GM18517 (cell line): ENCODE measurements around the gene TNFAIP2.

ENCODE experiments used
- ATAC-seq: cut with Tn5 transposase; IDR thresholded peaks from one replicate; pipeline ENCODE4 v1.9.1; 2021; ENCODE audit warnings: mild to moderate bottlenecking, moderate library complexity; ENCODE audit not compliant: unreplicated experiment

The TNFAIP2 gene

GRCh38 chr14:103122947-103123633 is at the start of gene TNFAIP2:
Gene TNFAIP2, plus strand, starts transcription at chr14:103123461. Its CDS starts 2,997 bp downstream, at chr14:103126458.
- ATAC-seq, result no peak

GRCh38 chr14:103073876-103074728 is 49.2 kb upstream of the TNFAIP2 start:
- ATAC-seq, result no peak

GRCh38 chr14:103074729-103075367 is 48.4 kb upstream of the TNFAIP2 start:
- no peak for ATAC-seq

- no peak for ATAC-seq
Observed at GRCh38 chr14:103078420-103078749, 44.9 kb upstream of the TNFAIP2 start.

- no peak for ATAC-seq
Observed at GRCh38 chr14:103078860-103079587, 44.2 kb upstream of the TNFAIP2 start.

GRCh38 chr14:103081951-103082350 is 41.3 kb upstream of the TNFAIP2 start:
- no peak for ATAC-seq

GRCh38 chr14:103084021-103084919 is 39.0 kb upstream of the TNFAIP2 start, which contains the start of gene LBHD2:
Gene LBHD2, plus strand, starts transcription at chr14:103084210. Its CDS starts 1,803 bp downstream, at chr14:103086013.
- no peak for ATAC-seq

- ATAC-seq, result no peak
Observed at GRCh38 chr14:103085106-103086091, 37.9 kb upstream of the TNFAIP2 start.

- ATAC-seq, result no peak
Observed at GRCh38 chr14:103086771-103087342, 36.4 kb upstream of the TNFAIP2 start.

- no peak for ATAC-seq
Observed at GRCh38 chr14:103087343-103087835, 35.9 kb upstream of the TNFAIP2 start.

GRCh38 chr14:103088921-103089320 is 34.3 kb upstream of the TNFAIP2 start:
- no peak for ATAC-seq

- ATAC-seq, result no peak
Observed at GRCh38 chr14:103089386-103090335, 33.6 kb upstream of the TNFAIP2 start.

GRCh38 chr14:103090481-103091020 is 32.7 kb upstream of the TNFAIP2 start:
- no peak for ATAC-seq

GRCh38 chr14:103091041-103091882 is 32.0 kb upstream of the TNFAIP2 start:
- ATAC-seq, result no peak

- no peak for ATAC-seq
Observed at GRCh38 chr14:103091883-103092222, 31.4 kb upstream of the TNFAIP2 start.

GRCh38 chr14:103093856-103094405 is 29.3 kb upstream of the TNFAIP2 start:
- ATAC-seq, result no peak
